ENCODE data around the gene OXNAD1. TPM values are rescaled to one million over a fixed set of nuclear protein-coding genes. Genes with fewer than 3 reads are reported as not detected.

Gene OXNAD1
- total RNA-seq, 2 experiments from 2014 or later, result 18.1 to 18.7 TPM

- no peak for DNase-seq (ENCODE audit: low spot score)
- Histone ChIP-seq H3K79me2 (ENCODE audit: insufficient read depth, low read depth, low read length) (no peaks in the 10 kb centered on the region), H3K36me3 (ENCODE audit: insufficient read depth, low read length) (no peaks in the 10 kb centered on the region), H3K9me3 (ENCODE audit: low read length) (no peaks in the 10 kb centered on the region), H3K27ac (ENCODE audit: low read depth, low read length, poor library complexity, severe bottlenecking) (no peak overlapping the region), H3K4me2 (ENCODE audit: low read length) (no peak overlapping the region), H3K9me2 (ENCODE audit: insufficient read depth, low read length) (no peaks in the 10 kb centered on the region), H2AFZ (ENCODE audit: low read length) (no peak overlapping the region), H3K4me1 (ENCODE audit: insufficient read depth, low read length, poor library complexity, severe bottlenecking) (no peaks in the 10 kb centered on the region), H3K4me3 (ENCODE audit: low read depth, low read length, poor library complexity, severe bottlenecking) (no peak overlapping the region), H4K20me1 (ENCODE audit: insufficient read depth, low read length) (no peaks in the 10 kb centered on the region)
- ChIA-PET CTCF (ENCODE audit: unreplicated experiment) (no interaction called here), POLR2A (no interaction called here)
- TF ChIP-seq CTCF (conservative IDR thresholded peaks at IDR 0.05; ENCODE audit: low read length) (no peak), EZH2phosphoT487 (IDR thresholded peaks at IDR 0.05; ENCODE audit: borderline replicate concordance, low read depth, low read length) (no peak)
- no TSS peak for BruUV-seq (replicated peaks)
- intact Hi-C loops (cut with micrococcal nuclease; ENCODE audit: unreplicated experiment), result loop anchor here (10.0 kb wide), 1 partner anchor 1035 kb away; the partner anchor contains the start of gene CAPN7
Measured at GRCh38 chr3:16239780-16240179, 25.2 kb upstream of the OXNAD1 start.

GRCh38 chr3:16240229-16241023 is 24.6 kb upstream of the OXNAD1 start:
- DNase-seq (ENCODE audit: low spot score), result no peak
- H3K36me3 ChIP-seq (ENCODE audit: insufficient read depth, low read length), result no peaks in the 10 kb centered on the region
- H3K9me2 ChIP-seq (ENCODE audit: insufficient read depth, low read length), result no peaks in the 10 kb centered on the region
- CTCF ChIA-PET (ENCODE audit: unreplicated experiment), result no interaction called here
- no peak overlapping the region for H2AFZ ChIP-seq (ENCODE audit: low read length)
- BruUV-seq (replicated peaks), result no TSS peak
- no peak overlapping the region for H3K27ac ChIP-seq (ENCODE audit: low read depth, low read length, poor library complexity, severe bottlenecking)
- H3K4me1 ChIP-seq (ENCODE audit: insufficient read depth, low read length, poor library complexity, severe bottlenecking), result no peaks in the 10 kb centered on the region
- no peak overlapping the region for H3K4me3 ChIP-seq (ENCODE audit: low read depth, low read length, poor library complexity, severe bottlenecking)
- no peaks in the 10 kb centered on the region for H3K79me2 ChIP-seq (ENCODE audit: insufficient read depth, low read depth, low read length)
- H4K20me1 ChIP-seq (ENCODE audit: insufficient read depth, low read length), result no peaks in the 10 kb centered on the region
- H3K4me2 ChIP-seq (ENCODE audit: low read length), result no peak overlapping the region
- intact Hi-C loops (cut with micrococcal nuclease; ENCODE audit: unreplicated experiment), result loop anchor here (10.0 kb wide), 1 partner anchor 1036 kb away; the partner anchor contains the start of gene CAPN7
- TF ChIP-seq CTCF (conservative IDR thresholded peaks at IDR 0.05; ENCODE audit: low read length) (no peak), EZH2phosphoT487 (IDR thresholded peaks at IDR 0.05; ENCODE audit: borderline replicate concordance, low read depth, low read length) (no peak)
- no peaks in the 10 kb centered on the region for H3K9me3 ChIP-seq (ENCODE audit: low read length)
- POLR2A ChIA-PET, result no interaction called here

GRCh38 chr3:16241225-16241624 is 23.8 kb upstream of the OXNAD1 start:
- CTCF ChIA-PET (ENCODE audit: unreplicated experiment), result no interaction called here
- no TSS peak for BruUV-seq (replicated peaks)
- no peak for TF ChIP-seq CTCF (conservative IDR thresholded peaks at IDR 0.05; ENCODE audit: low read length)

More at GRCh38 chr3:16241225-16241624, 23.8 kb upstream of the OXNAD1 start:
- DNase-seq (ENCODE audit: low spot score), result no peak
- Histone ChIP-seq H3K9me2 (ENCODE audit: insufficient read depth, low read length) (no peaks in the 10 kb centered on the region), H4K20me1 (ENCODE audit: insufficient read depth, low read length) (no peaks in the 10 kb centered on the region), H3K27ac (ENCODE audit: low read depth, low read length, poor library complexity, severe bottlenecking) (no peak overlapping the region), H3K79me2 (ENCODE audit: insufficient read depth, low read depth, low read length) (no peaks in the 10 kb centered on the region), H3K36me3 (ENCODE audit: insufficient read depth, low read length) (no peaks in the 10 kb centered on the region), H3K9me3 (ENCODE audit: low read length) (no peaks in the 10 kb centered on the region), H3K4me3 (ENCODE audit: low read depth, low read length, poor library complexity, severe bottlenecking) (no peak overlapping the region), H3K4me2 (ENCODE audit: low read length) (no peak overlapping the region), H3K4me1 (ENCODE audit: insufficient read depth, low read length, poor library complexity, severe bottlenecking) (no peaks in the 10 kb centered on the region), H2AFZ (ENCODE audit: low read length) (no peak overlapping the region)
- POLR2A ChIA-PET, result interaction anchor here (1.2 kb wide), 1 partner anchor 93 kb away, joined by 3 read pairs; no protein-coding TSS in a partner anchor
- intact Hi-C loops (cut with micrococcal nuclease; ENCODE audit: unreplicated experiment), result loop anchor here (10.0 kb wide), 1 partner anchor 1036 kb away; the partner anchor contains the start of gene CAPN7

All from OCI-LY7 (cell line).